GM18507 (cell line): ENCODE measurements around the gene SBDS.
A peak's percentile ranks its signal among the peaks of the same experiment; 100 is the strongest.
"Not testable (repeated sequence)": the region's sequence is repeated elsewhere in the genome, so short reads cannot be mapped to it uniquely, and the experiment has no call there.

Experiments used
- DNase-seq: peaks from one replicate; pipeline ENCODE4 v3.0.0; 2011; ENCODE audit warnings: low read depth; ENCODE audit not compliant: insufficient read length; ENCODE audit errors: extremely low spot score
- FAIRE-seq: peaks from 2 replicates; lab custom pipeline; 2011; peaks lifted over from hg19 to GRCh38; lab: Jason Lieb, UNC

The SBDS gene

GRCh38 chr7:66995050-66995776, at the start of gene SBDS:
Gene SBDS, minus strand, starts transcription at chr7:66995586. Its CDS starts 169 bp downstream, at chr7:66995417.
- DNase-seq (peak; percentile 35), FAIRE-seq (peak; percentile 99)

GRCh38 chr7:67043559-67043930, 48.2 kb upstream of the SBDS start:
- DNase-seq, FAIRE-seq: not testable (repeated sequence)

- not testable (repeated sequence) for FAIRE-seq, DNase-seq
Observed at GRCh38 chr7:67042781-67043558, 47.6 kb upstream of the SBDS start.

GRCh38 chr7:67040832-67041231, 45.4 kb upstream of the SBDS start:
- FAIRE-seq: peak; percentile 76
- DNase-seq: not testable (repeated sequence)

- DNase-seq, FAIRE-seq: not testable (repeated sequence)
Observed at GRCh38 chr7:67036432-67037395, 41.3 kb upstream of the SBDS start.

GRCh38 chr7:67033251-67033650, 37.9 kb upstream of the SBDS start:
- DNase-seq: no peak
- FAIRE-seq: no peak

GRCh38 chr7:67031685-67032084, 36.3 kb upstream of the SBDS start:
- DNase-seq, FAIRE-seq: not testable (repeated sequence)

- not testable (repeated sequence) for DNase-seq, FAIRE-seq
Observed at GRCh38 chr7:67025459-67025858, 30.1 kb upstream of the SBDS start.

- FAIRE-seq (no peak), DNase-seq (no peak)
Observed at GRCh38 chr7:67022511-67022910, 27.1 kb upstream of the SBDS start.

- no peak for FAIRE-seq
- no peak for DNase-seq
Observed at GRCh38 chr7:67021260-67021659, 25.9 kb upstream of the SBDS start.

GRCh38 chr7:67019562-67020390, 24.4 kb upstream of the SBDS start:
- FAIRE-seq (no peak), DNase-seq (no peak)

- DNase-seq (no peak), FAIRE-seq (no peak)
Observed at GRCh38 chr7:67018940-67019339, 23.6 kb upstream of the SBDS start.

- not testable (repeated sequence) for DNase-seq, FAIRE-seq
Observed at GRCh38 chr7:67017971-67018370, 22.6 kb upstream of the SBDS start.

- not testable (repeated sequence) for FAIRE-seq, DNase-seq
Observed at GRCh38 chr7:67014076-67014622, 18.8 kb upstream of the SBDS start.

GRCh38 chr7:67009677-67010076, 14.3 kb upstream of the SBDS start:
- DNase-seq, FAIRE-seq: not testable (repeated sequence)

- DNase-seq (no peak), FAIRE-seq (no peak)
Observed at GRCh38 chr7:67008260-67008659, 12.9 kb upstream of the SBDS start.

GRCh38 chr7:67006965-67007364, 11.6 kb upstream of the SBDS start:
- no peak for FAIRE-seq

GRCh38 chr7:67004145-67004544, 8.8 kb upstream of the SBDS start:
- not testable (repeated sequence) for DNase-seq, FAIRE-seq

More at GRCh38 chr7:67006965-67007364, 11.6 kb upstream of the SBDS start:
- no peak for DNase-seq
